Measurements from ENCODE around the gene MBTD1. TPM values are rescaled to one million over a fixed set of nuclear protein-coding genes. Genes with fewer than 3 reads are reported as not detected.

Gene MBTD1
- total and polyA plus RNA-seq, 2 donors = 19.2 to 19.5 TPM

DNA sequence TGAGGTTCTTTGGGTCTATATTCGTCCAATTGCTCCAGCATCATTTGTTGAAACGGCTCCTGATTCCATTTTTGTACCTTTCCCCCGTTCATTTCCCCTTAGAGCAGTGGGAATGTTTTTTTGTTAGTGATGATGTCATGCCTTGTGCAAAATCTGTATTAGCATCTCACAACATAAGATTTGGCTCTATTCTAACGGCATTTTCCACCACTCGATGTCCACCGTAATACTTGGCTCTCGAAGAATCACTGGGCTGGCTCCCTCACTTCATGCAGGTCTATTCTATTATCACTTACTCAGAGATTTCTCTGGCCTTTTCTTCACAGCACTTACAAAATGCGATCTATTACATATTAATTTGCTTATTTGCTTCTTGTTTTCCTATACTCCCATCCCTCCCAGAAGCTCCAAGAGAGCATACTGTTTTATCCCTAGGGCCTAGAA lies 107.1 kb downstream of the MBTD1 start:
- DNase-seq (ENCODE audit: low read depth in 6 of 9, low spot score in 9 of 9) = no peak
- peak overlapping the region; percentile 71 to 82 for H3K4me3 ChIP-seq (ENCODE audit: low read length in 2 of 2)
- H3K4me1 ChIP-seq (ENCODE audit: control insufficient read depth in 2 of 2, insufficient read depth in 2 of 2, low read length in 2 of 2) = peaks cover 6 to 8% of the 10 kb centered on the region in 2 donors
- 23% methylated on average over 8 of the region's 8 CpGs for WGBS
- H3K9me3 ChIP-seq (ENCODE audit: control insufficient read depth in 2 of 2, insufficient read depth in 1 of 2, low read length in 1 of 2) = no peaks in the 10 kb centered on the region
- peaks cover 4 to 12% of the 10 kb centered on the region in 2 donors for H3K36me3 ChIP-seq (ENCODE audit: control insufficient read depth in 2 of 2, insufficient read depth in 2 of 2, low read length in 1 of 2)
- no peaks in the 10 kb centered on the region for H3K27me3 ChIP-seq (ENCODE audit: control insufficient read depth in 2 of 2, insufficient read depth in 1 of 2, low read length in 1 of 2)
- peak overlapping the region; percentile 47 to 95 for H3K27ac ChIP-seq (ENCODE audit: low read depth in 1 of 2, low read length in 1 of 2)

DNA sequence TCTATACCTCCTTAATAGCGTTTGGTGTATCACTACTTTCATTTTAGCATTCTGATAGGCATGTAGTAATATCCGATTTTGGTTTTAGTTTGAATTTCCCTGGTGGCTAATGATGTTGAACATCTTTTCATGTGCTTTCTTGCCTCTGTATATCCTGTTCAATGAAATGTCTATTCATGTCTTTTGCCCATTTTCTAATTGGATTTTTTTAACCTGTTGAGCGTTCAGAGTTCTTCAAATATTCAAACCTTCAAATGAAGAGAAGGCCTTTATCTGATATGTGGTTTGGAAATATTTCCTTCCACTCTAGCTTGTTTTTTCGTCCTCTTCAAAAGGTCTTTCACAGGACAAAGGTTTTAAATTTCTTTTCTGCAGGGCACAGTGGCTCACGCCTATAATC lies 108.9 kb downstream of the MBTD1 start:
- no peaks in the 10 kb centered on the region for H3K36me3 ChIP-seq (ENCODE audit: control insufficient read depth in 2 of 2, insufficient read depth in 2 of 2, low read length in 1 of 2)
- 91% methylated on average over 5 of the region's 5 CpGs for WGBS
- H3K4me3 ChIP-seq (ENCODE audit: low read length in 2 of 2) = no peak overlapping the region
- H3K27me3 ChIP-seq (ENCODE audit: control insufficient read depth in 2 of 2, insufficient read depth in 1 of 2, low read length in 1 of 2) = no peaks in the 10 kb centered on the region
- H3K27ac ChIP-seq (ENCODE audit: low read depth in 1 of 2, low read length in 1 of 2) = no peak overlapping the region
- no peaks in the 10 kb centered on the region for H3K9me3 ChIP-seq (ENCODE audit: control insufficient read depth in 2 of 2, insufficient read depth in 1 of 2, low read length in 1 of 2)
- DNase-seq (ENCODE audit: low read depth in 6 of 9, low spot score in 9 of 9) = no peak
- H3K4me1 ChIP-seq (ENCODE audit: control insufficient read depth in 2 of 2, insufficient read depth in 2 of 2, low read length in 2 of 2) = peaks cover 6 to 8% of the 10 kb centered on the region in 2 donors

DNA sequence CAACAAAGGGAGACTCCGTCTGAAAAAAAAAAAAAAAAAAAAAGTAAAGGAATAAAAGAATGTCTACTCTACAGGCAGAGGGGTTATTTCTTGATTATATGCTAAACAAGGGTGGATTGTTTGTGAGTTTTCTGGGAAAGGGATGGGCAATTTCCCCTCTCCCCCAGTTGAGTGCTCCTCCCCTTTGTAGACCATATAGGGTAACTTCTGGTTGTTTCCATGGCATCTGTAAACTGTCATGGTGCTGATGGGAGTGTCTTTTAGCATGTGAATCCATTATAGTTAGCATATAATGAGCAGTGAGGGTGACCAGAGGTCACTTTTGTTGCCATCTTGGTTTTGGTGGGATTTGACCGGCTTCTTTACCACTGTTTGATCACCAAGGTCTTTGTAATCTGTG lies 110.7 kb downstream of the MBTD1 start:
- 95% methylated on average over 2 of the region's 2 CpGs for WGBS
- Histone ChIP-seq H3K4me3 (ENCODE audit: low read length in 2 of 2) (no peak overlapping the region), H3K27ac (ENCODE audit: low read depth in 1 of 2, low read length in 1 of 2) (no peak overlapping the region), H3K4me1 (ENCODE audit: control insufficient read depth in 2 of 2, insufficient read depth in 2 of 2, low read length in 2 of 2) (peaks cover 4 to 6% of the 10 kb centered on the region in 2 donors), H3K36me3 (ENCODE audit: control insufficient read depth in 2 of 2, insufficient read depth in 2 of 2, low read length in 1 of 2) (no peaks in the 10 kb centered on the region), H3K9me3 (ENCODE audit: control insufficient read depth in 2 of 2, insufficient read depth in 1 of 2, low read length in 1 of 2) (no peaks in the 10 kb centered on the region), H3K27me3 (ENCODE audit: control insufficient read depth in 2 of 2, insufficient read depth in 1 of 2, low read length in 1 of 2) (no peaks in the 10 kb centered on the region)
- DNase-seq (ENCODE audit: low read depth in 6 of 9, low spot score in 9 of 9) = no peak

DNA sequence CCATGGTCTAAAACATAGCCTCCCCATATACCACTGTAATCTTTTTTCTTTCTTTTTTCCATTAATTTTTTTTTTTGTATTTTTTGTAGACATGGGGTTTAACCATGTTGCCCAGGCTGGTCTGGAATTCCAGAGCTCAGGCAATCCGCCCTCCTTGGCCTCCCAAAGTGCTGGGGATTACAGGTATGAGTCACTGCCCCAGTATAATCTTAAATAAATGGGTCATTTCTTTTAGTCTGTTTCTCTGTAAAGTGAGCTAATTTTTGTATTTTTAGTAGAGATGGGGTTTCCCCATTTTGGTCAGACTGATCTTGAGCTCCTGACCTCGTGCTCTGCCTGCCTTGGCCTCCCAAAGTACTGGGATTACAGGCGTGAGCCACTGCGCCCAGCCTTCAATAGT lies 112.2 kb downstream of the MBTD1 start:
- H3K4me1 ChIP-seq (ENCODE audit: control insufficient read depth in 2 of 2, insufficient read depth in 2 of 2, low read length in 2 of 2) = peaks cover under 1% of the 10 kb centered on the region in 2 donors
- no peak overlapping the region for H3K27ac ChIP-seq (ENCODE audit: low read depth in 1 of 2, low read length in 1 of 2)
- no peaks in the 10 kb centered on the region for H3K27me3 ChIP-seq (ENCODE audit: control insufficient read depth in 2 of 2, insufficient read depth in 1 of 2, low read length in 1 of 2)
- WGBS = 87% methylated on average over 4 of the region's 4 CpGs
- H3K36me3 ChIP-seq (ENCODE audit: control insufficient read depth in 2 of 2, insufficient read depth in 2 of 2, low read length in 1 of 2) = no peaks in the 10 kb centered on the region
- DNase-seq (ENCODE audit: low read depth in 6 of 9, low spot score in 9 of 9) = no peak
- no peaks in the 10 kb centered on the region for H3K9me3 ChIP-seq (ENCODE audit: control insufficient read depth in 2 of 2, insufficient read depth in 1 of 2, low read length in 1 of 2)
- no peak overlapping the region for H3K4me3 ChIP-seq (ENCODE audit: low read length in 2 of 2)

DNA sequence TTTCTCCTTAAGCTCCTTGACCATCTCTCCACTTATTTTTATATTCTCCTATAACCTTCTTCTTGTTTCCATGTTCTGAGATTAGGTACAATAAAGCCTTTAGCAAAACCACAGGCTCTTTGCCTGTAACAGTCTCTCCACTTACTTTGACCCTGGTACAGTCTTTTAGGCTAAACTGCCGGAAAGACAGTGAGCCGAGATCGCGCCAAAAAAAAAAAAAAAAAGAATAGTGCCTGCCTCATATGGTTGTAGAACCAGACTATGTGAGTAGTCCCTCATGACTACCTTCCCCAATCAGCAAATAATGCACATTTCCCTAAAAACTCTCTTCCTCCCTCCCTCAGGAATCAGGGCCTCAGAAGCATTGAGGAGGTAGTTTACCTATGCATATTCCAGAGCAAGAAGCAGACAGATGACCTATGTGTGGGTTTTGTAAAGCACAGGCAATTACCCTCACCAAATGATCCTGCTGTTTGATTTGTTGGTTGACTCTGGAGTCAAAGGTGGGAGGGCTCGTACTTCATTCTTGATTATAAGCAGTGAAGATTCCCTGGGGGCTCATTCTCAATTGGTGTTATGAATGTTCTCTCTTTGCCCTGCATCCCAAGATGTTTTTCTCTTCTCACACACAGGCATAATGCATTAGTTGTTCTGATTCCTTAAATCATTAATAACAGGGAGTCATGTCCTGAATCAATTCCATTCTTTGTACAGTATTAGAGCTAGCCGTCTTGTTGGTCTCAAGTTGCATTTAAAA lies 115.4 kb downstream of the MBTD1 start:
- Histone ChIP-seq H3K4me1 (ENCODE audit: control insufficient read depth in 2 of 2, insufficient read depth in 2 of 2, low read length in 2 of 2) (no peaks in the 10 kb centered on the region), H3K27ac (ENCODE audit: low read depth in 1 of 2, low read length in 1 of 2) (no peak overlapping the region), H3K36me3 (ENCODE audit: control insufficient read depth in 2 of 2, insufficient read depth in 2 of 2, low read length in 1 of 2) (no peaks in the 10 kb centered on the region), H3K4me3 (ENCODE audit: low read length in 2 of 2) (no peak overlapping the region), H3K9me3 (ENCODE audit: control insufficient read depth in 2 of 2, insufficient read depth in 1 of 2, low read length in 1 of 2) (no peaks in the 10 kb centered on the region), H3K27me3 (ENCODE audit: control insufficient read depth in 2 of 2, insufficient read depth in 1 of 2, low read length in 1 of 2) (no peaks in the 10 kb centered on the region)
- no peak for DNase-seq (ENCODE audit: low read depth in 6 of 9, low spot score in 9 of 9)
- WGBS = 80% methylated on average over 6 of the region's 6 CpGs

DNA sequence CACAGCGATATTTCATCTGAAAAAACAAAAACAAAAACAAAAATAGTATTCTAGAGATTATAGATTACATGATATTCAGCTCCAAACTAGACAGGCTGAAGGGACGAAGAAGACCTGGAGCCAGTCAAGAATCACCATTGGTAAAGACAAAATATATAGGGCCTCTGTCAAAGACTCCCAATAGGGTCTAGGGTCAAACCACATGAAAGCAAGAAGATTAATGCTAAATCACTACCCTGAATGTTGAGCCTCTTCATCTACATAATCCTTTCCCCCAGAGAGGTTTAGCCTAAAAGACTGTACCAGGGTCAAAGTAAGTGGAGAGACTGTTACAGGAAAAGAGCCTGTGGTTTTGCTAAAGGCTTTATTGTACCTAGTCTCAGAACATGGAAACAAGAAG lies 117.3 kb downstream of the MBTD1 start:
- DNase-seq (ENCODE audit: low read depth in 6 of 9, low spot score in 9 of 9) = no peak

DNA sequence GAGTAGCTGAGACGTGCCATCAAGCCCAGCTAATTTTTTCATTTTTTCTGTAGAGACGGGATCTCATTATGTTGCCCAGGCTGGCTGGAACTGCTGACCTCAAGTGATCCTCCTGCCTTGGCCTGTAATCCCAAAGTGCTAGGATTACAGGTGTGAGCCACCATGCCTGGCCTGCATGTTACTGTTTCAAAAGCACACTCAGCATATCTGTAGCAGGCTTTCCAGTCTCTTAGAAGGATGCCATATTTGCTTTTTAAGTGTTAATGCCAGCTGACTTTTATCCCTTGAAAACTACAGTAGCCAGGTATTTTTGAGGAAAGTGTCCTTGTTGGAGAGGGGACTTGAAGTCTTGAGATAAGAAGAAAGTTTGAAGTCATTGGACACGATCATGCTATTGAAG lies 123.9 kb downstream of the MBTD1 start:
- H3K4me3 ChIP-seq (ENCODE audit: low read length in 2 of 2) = no peak overlapping the region
- H3K9me3 ChIP-seq (ENCODE audit: control insufficient read depth in 2 of 2, insufficient read depth in 1 of 2, low read length in 1 of 2) = no peaks in the 10 kb centered on the region
- no peak for DNase-seq (ENCODE audit: low read depth in 6 of 9, low spot score in 9 of 9)
- no peaks in the 10 kb centered on the region for H3K27me3 ChIP-seq (ENCODE audit: control insufficient read depth in 2 of 2, insufficient read depth in 1 of 2, low read length in 1 of 2)
- H3K36me3 ChIP-seq (ENCODE audit: control insufficient read depth in 2 of 2, insufficient read depth in 2 of 2, low read length in 1 of 2) = no peaks in the 10 kb centered on the region
- H3K27ac ChIP-seq (ENCODE audit: low read depth in 1 of 2, low read length in 1 of 2) = no peak overlapping the region
- H3K4me1 ChIP-seq (ENCODE audit: control insufficient read depth in 2 of 2, insufficient read depth in 2 of 2, low read length in 2 of 2) = no peaks in the 10 kb centered on the region
- WGBS = 99% methylated on average over 3 of the region's 3 CpGs

More for the DNA sequence above, 117.3 kb downstream of the MBTD1 start:
- Histone ChIP-seq H3K9me3 (ENCODE audit: control insufficient read depth in 2 of 2, insufficient read depth in 1 of 2, low read length in 1 of 2) (no peaks in the 10 kb centered on the region), H3K27me3 (ENCODE audit: control insufficient read depth in 2 of 2, insufficient read depth in 1 of 2, low read length in 1 of 2) (no peaks in the 10 kb centered on the region), H3K36me3 (ENCODE audit: control insufficient read depth in 2 of 2, insufficient read depth in 2 of 2, low read length in 1 of 2) (no peaks in the 10 kb centered on the region), H3K4me3 (ENCODE audit: low read length in 2 of 2) (no peak overlapping the region), H3K27ac (ENCODE audit: low read depth in 1 of 2, low read length in 1 of 2) (no peak overlapping the region), H3K4me1 (ENCODE audit: control insufficient read depth in 2 of 2, insufficient read depth in 2 of 2, low read length in 2 of 2) (no peaks in the 10 kb centered on the region)
- 96% methylated on average over 2 of the region's 2 CpGs for WGBS

DNA sequence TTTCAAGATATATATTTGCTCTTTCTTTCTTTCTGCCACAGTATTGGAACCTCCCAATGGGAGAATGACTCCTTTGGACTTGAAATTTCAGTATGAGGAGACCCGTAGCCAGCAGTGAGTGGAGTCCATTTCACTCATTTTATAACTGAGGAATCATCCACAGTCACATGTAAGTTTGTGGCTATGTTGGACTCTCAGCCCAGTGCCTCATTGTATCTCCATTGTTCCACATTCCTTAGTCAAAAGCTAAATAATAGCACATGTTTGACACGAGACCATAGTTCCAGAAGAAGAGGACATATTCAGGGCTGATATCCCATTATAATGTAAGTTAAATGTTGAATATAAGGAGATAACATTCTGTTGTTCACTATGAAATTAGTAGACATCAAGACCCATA lies 126.5 kb downstream of the MBTD1 start:
- H3K4me1 ChIP-seq (ENCODE audit: control insufficient read depth in 2 of 2, insufficient read depth in 2 of 2, low read length in 2 of 2) = no peaks in the 10 kb centered on the region
- H3K27me3 ChIP-seq (ENCODE audit: control insufficient read depth in 2 of 2, insufficient read depth in 1 of 2, low read length in 1 of 2) = no peaks in the 10 kb centered on the region
- H3K27ac ChIP-seq (ENCODE audit: low read depth in 1 of 2, low read length in 1 of 2) = no peak overlapping the region
- no peak overlapping the region for H3K4me3 ChIP-seq (ENCODE audit: low read length in 2 of 2)
- H3K36me3 ChIP-seq (ENCODE audit: control insufficient read depth in 2 of 2, insufficient read depth in 2 of 2, low read length in 1 of 2) = no peaks in the 10 kb centered on the region
- no peaks in the 10 kb centered on the region for H3K9me3 ChIP-seq (ENCODE audit: control insufficient read depth in 2 of 2, insufficient read depth in 1 of 2, low read length in 1 of 2)
- 93% methylated on average over 2 of the region's 2 CpGs for WGBS
- no peak for DNase-seq (ENCODE audit: low read depth in 6 of 9, low spot score in 9 of 9)

DNA sequence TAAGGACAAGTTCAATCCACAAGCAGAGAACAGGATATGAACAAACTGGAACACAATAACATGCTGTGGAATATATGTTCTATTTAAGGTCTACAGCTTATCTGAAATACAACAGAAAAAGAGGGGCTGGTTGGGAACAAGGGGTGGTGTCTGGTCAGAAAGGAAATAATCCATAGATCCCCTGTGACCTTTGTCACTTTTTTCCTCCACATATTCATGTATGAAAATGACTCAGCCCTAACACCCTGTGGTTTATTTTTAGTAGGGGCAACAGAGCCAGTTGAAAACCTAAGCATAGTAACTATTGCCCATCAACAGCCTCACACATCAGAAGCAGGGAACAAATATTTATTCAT lies 126.9 kb downstream of the MBTD1 start:
- Histone ChIP-seq H3K9me3 (ENCODE audit: control insufficient read depth in 2 of 2, insufficient read depth in 1 of 2, low read length in 1 of 2) (no peaks in the 10 kb centered on the region), H3K27me3 (ENCODE audit: control insufficient read depth in 2 of 2, insufficient read depth in 1 of 2, low read length in 1 of 2) (no peaks in the 10 kb centered on the region), H3K36me3 (ENCODE audit: control insufficient read depth in 2 of 2, insufficient read depth in 2 of 2, low read length in 1 of 2) (no peaks in the 10 kb centered on the region), H3K4me3 (ENCODE audit: low read length in 2 of 2) (no peak overlapping the region), H3K27ac (ENCODE audit: low read depth in 1 of 2, low read length in 1 of 2) (no peak overlapping the region), H3K4me1 (ENCODE audit: control insufficient read depth in 2 of 2, insufficient read depth in 2 of 2, low read length in 2 of 2) (no peaks in the 10 kb centered on the region)
- DNase-seq (ENCODE audit: low read depth in 6 of 9, low spot score in 9 of 9) = no peak
